NCI-H2227 treated with DMSO at 0.1 percent for 48 hours (cell line): ENCODE measurements around the gene EFTUD2.
"Not testable (repeated sequence)": the region's sequence is repeated elsewhere in the genome, so short reads cannot be mapped to it uniquely, and the experiment has no call there.

ENCODE experiments used
- DNase-seq: peaks from one replicate; lab custom pipeline; 2025; lab: John Stamatoyannopoulos, UW

EFTUD2 gene

GRCh38 chr17:44899074-44899782 lies at the start of gene EFTUD2:
Gene EFTUD2, minus strand, starts transcription at chr17:44899445. Its CDS starts 4,924 bp downstream, at chr17:44894521.
- peak; percentile 99 for DNase-seq

GRCh38 chr17:44948315-44948795 lies 49.1 kb upstream of the EFTUD2 start:
- DNase-seq, result no peak

DNA sequence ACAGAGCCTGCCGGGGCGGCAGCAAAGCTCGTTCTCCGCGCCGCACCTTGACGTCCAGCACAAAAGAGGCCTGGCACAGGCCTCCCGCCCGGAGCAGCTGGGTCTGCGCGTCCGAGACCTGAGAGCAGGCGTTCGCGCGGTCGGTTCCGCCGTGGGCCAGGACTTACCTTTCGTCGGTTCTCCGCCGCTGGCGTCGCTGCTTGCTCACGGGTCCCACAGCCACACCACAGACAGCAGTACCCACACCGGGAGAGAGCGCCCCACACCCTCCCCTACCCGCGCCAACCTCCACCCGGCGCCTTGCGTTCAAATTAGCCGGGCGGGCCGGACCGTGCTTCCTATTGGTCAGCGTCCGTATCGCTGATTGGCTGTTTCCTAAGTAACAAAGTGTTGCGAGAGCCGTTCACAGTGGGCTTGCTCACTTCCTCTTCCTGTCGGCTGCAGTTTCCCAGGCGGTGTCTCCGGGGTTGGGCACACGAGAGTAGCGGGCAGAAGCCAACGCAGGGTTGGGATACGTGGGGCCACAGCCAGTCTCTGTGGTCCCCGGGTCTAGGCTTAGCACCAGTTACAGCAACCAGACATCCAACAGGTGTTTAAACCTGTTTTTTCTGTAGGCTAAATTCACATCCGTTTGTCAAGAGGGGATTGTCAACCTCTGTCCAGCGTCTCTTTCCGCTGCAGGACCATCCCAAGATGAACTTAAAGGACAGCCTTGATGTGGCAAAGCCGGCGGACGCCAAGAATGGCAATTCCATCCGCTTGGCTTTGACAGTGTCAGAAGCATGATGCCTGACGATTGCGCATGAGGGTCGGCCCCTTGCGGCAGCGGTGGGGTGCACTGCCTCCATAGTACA lies 48.4 kb upstream of the EFTUD2 start, which contains the start of gene KIF18B:
Gene KIF18B (minus strand): TSS at position 313 of the 854 bp plus-strand sequence. CDS start 11,429 bp downstream, outside the sequence.
- peak; percentile 92 for DNase-seq

- DNase-seq, result not testable (repeated sequence)
Observed at GRCh38 chr17:44945652-44946051, 46.4 kb upstream of the EFTUD2 start.

- DNase-seq, result no peak
Observed at GRCh38 chr17:44942456-44942855, 43.2 kb upstream of the EFTUD2 start.

GRCh38 chr17:44941712-44942331 lies 42.6 kb upstream of the EFTUD2 start:
- no peak for DNase-seq

DNA sequence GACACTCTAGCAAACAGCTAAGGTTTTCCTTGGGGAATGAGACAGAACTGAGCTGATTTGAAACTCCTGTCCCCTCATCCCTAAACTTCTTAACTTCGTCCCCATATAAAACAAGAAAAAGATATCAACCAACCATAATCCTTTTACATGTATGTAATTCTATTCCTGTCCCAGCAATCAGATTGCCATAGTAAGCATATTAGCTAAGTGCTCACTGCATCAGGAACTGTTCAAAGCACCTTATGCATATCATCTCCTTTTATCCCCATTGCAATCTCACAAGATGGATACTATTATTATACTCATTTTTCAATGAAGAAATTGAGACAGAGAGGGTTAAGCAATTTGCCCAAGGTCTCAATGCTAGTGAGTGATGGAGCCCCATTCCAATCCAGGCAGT lies 41.5 kb upstream of the EFTUD2 start:
- no peak for DNase-seq

DNA sequence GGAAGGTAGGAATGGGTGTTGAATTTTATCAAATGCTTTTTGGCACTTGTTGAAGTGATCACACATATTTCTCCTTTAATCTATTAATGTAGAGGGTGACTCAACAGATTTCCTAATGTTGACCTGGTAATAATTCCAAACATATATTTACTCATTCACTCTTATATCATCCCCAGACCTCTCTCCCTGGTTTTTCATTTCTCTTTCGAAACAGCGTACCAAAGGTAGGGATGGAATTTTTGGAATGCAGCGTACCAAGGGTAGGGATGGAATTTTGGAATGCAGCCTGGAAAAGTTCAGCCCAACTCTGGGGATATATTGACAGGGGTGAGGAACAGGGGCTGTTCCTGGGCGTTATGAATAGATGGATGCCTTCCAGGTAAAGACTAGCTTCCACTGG lies 41.1 kb upstream of the EFTUD2 start:
- no peak for DNase-seq

DNA sequence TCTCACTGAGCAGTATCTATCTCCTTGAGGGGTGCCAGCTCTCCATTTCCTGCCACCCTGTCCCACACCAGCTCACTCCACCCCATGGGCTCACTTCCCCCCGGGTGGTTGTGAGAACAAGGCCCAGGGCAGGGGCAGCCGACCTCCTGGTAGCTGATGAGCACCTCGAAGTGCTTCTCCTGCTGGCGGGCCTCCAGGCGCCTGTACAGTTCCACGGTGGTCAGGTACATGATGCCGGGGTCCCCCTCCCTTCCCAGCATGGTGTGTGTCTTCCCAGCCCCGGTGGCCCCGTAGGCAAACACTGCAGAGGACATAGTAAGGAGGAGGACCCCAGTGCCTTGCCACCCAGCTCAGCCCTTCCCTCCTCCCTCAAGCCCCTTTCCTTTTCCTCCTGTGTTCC lies 35.9 kb upstream of the EFTUD2 start:
- no peak for DNase-seq

GRCh38 chr17:44934745-44935105 lies 35.5 kb upstream of the EFTUD2 start:
- DNase-seq, result no peak

GRCh38 chr17:44933824-44934744 lies 34.8 kb upstream of the EFTUD2 start:
- DNase-seq, result no peak

- DNase-seq, result no peak
Observed at GRCh38 chr17:44932787-44933097, 33.5 kb upstream of the EFTUD2 start.

DNA sequence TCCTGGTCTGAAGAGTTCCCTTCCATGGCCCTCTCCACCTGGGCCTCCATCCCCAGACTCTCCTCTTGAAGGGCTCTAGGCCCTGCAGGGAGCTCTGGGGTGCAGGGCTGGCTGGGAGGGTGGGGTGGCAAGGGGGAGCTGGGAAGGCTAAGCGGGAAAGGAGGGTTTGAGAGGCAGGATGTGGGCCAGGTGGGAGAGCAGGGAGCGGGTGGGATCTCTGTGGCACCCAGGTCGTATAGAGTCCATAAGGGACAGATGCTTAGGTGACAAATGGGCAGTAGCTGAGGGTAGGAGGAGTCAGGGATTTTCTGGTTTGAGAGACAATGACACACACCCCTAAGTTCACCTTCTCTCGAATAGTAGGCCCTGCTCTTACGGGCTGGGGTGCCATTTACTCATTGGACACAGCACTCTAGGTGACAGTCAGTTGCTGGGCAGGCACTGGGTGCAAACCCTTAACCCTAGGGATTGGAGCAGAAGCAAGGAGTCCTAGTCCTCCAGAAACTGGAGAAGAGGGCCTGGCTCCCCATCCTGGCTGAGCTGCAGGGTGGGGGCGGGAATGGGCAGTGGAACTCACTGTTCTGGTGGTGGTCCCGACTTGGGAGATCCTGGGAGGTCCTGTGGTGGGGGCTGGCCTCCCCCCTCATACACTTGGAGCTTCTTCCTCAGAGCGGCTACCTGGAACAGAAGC lies 33.0 kb upstream of the EFTUD2 start:
- no peak for DNase-seq

GRCh38 chr17:44931376-44931775 lies 32.1 kb upstream of the EFTUD2 start:
- no peak for DNase-seq

DNA sequence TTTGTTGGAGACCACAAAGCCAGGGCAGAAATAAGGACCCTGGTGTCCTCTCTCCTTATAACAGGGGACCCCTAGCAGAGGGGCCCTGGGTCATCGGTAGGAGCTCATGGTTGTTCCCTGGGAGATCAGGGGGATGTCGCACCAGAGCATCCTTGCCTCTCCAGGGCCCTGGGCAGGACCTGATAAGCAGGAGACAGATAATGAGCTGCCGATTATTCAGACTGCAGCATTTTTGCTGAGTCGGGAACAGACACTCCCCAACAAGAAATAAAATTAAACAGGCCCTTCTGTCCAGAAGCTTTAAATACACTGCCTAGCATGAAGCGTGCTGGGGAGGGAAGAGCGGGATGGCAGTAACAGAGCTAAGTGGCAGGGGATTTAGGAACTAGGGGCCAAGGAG lies 31.4 kb upstream of the EFTUD2 start:
- no peak for DNase-seq

DNA sequence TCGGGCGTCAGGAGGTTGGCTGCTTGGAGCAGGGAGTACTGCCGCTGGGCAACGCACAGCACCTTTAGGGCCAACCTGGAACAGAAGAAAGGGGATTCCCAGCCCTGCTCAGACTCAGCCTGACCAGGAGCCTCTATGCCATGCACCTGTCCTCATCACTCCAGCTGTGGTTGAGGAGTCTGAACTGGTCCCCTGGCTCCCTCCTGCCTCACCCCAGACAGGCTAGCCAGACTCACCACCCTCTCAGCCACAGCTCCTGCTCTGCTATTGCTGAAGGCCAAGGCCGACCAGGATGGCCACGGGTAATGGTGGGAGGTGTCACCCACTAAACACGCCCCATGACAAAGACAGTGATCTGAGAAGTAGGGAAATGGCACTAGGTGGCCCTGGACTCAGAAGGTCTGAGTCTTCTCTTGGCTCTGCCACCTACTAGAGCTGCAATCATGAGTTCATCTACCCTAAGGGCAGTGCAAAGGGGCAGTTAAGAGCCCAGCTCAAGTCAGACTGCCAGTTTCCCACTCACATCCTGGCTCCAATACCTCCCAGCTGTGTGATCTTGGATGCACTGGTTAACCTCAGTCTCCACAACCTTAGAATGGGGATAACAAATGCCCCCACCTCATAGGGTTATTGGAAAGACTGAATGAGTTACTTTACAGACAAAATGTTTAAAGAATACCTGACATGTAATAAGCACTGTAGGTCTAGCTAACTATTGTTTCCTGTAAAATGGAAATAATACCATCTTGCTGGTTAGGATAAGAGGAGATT lies 29.9 kb upstream of the EFTUD2 start:
- DNase-seq, result no peak

GRCh38 chr17:44928136-44928535 lies 28.9 kb upstream of the EFTUD2 start:
- no peak for DNase-seq

DNA sequence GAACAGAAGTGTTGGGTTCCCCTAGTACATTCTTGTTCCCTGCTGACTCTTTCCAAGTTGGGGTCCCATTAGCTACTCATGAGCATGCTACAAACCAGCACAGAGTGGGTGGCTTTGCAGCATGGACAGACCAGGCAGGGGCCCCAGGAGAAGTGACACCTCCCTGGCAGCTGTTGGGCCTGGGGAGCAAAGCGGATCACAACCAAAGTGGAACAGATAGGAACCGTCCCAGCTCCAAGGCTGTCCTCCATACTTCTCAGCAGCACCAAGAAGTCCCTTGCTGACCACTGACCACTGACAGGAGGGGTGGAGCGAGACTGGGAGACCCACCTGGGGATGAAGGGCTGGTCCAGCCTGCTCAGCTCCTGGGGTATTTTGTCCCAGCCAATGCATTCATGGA lies 28.5 kb upstream of the EFTUD2 start:
- no peak for DNase-seq

DNA sequence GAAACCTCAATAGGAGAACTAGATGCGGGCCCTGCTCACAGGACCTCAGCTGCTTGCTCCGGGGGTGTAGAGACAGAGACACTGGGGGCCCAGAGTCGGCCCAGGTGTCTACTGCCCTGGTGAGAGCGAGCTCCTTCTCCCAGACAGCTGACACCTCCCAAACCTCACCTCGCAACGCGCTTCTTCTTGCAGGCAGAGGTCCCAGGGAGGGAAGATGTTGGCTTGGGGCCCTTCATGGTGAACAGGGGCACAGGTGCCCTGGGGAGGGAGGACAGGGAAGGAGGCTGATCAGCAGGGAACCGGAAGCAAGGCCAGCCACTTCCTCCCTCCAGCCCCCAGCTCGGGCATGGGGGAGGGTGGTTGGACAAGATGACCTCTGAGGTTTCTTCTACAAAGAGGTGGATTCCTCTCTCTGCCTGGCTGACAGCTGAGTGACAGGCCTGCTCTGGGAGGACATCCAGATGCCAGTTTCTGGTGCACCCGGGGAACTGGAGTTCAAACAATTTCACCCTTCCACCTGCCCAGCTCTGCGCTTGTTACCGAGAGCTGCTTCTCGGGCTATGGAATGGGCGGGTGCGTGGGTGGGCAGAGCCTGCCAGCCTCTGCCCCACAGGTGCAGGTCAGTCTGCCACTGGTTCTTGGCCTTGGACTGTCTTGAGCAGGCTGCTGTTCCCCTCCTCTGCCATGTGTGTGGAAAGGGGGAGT lies 27.7 kb upstream of the EFTUD2 start:
- no peak for DNase-seq
